HEK293 (cell line): ENCODE data around the gene CHCHD10.

Source experiments
- BCL11B ChIP-seq: fragments of 450-650 bp; formaldehyde crosslinking; IDR thresholded peaks from 2 replicates; pipeline ENCODE4 v1.5.1; 2016; ENCODE audit warnings: low read depth, missing biosample characterization, missing genetic modification characterization
- GLI2 ChIP-seq: fragments of 450-650 bp; formaldehyde crosslinking; IDR thresholded peaks from 2 replicates; pipeline ENCODE4; 2017; ENCODE audit warnings: missing biosample characterization, missing genetic modification characterization, low read depth, borderline replicate concordance
- GLIS1 ChIP-seq: fragments of 450-650 bp; formaldehyde crosslinking; IDR thresholded peaks from 2 replicates; pipeline ENCODE4 v1.5.1; 2016; ENCODE audit warnings: missing biosample characterization, missing genetic modification characterization
- IKZF3 ChIP-seq: fragments of 450-650 bp; IDR thresholded peaks from 2 replicates; pipeline ENCODE4 v1.5.0; 2018; ENCODE audit warnings: missing biosample characterization, mild to moderate bottlenecking, missing genetic modification characterization, moderate library complexity
- TRIM28 ChIP-seq: IDR thresholded peaks from 2 replicates; pipeline ENCODE4 v1.6.1; 2011; ENCODE audit warnings: low read length, control low read depth, borderline replicate concordance
- ZNF132 ChIP-seq: fragments of 450-650 bp; formaldehyde crosslinking; IDR thresholded peaks from 2 replicates; pipeline ENCODE4 v1.5.1; 2017; ENCODE audit warnings: missing biosample characterization, missing genetic modification characterization, borderline replicate concordance
- ZNF221 ChIP-seq: fragments of 450-650 bp; formaldehyde crosslinking; IDR thresholded peaks from 2 replicates; pipeline ENCODE4 v1.5.1; 2017; ENCODE audit warnings: missing biosample characterization, missing genetic modification characterization, borderline replicate concordance
- ZNF366 ChIP-seq: fragments of 450-650 bp; formaldehyde crosslinking; conservative IDR thresholded peaks from 2 replicates; pipeline ENCODE4 v1.5.1; 2016; ENCODE audit warnings: missing biosample characterization, missing genetic modification characterization
- ZNF391 ChIP-seq: fragments of 450-650 bp; formaldehyde crosslinking; IDR thresholded peaks from 2 replicates; pipeline ENCODE4 v1.5.1; 2016; ENCODE audit warnings: low read depth, missing biosample characterization, missing genetic modification characterization, borderline replicate concordance
- ZNF558 ChIP-seq: fragments of 450-650 bp; formaldehyde crosslinking; IDR thresholded peaks from 2 replicates; pipeline ENCODE4 v1.5.1; 2016; ENCODE audit warnings: missing biosample characterization, missing genetic modification characterization
- ZNF585B ChIP-seq: fragments of 450-650 bp; formaldehyde crosslinking; IDR thresholded peaks from 2 replicates; pipeline ENCODE4 v1.5.1; 2016; ENCODE audit warnings: missing biosample characterization, missing genetic modification characterization
- ZNF660 ChIP-seq: fragments of 450-650 bp; IDR thresholded peaks from 2 replicates; pipeline ENCODE4 v1.5.1; 2018; ENCODE audit warnings: missing biosample characterization, mild to moderate bottlenecking, missing genetic modification characterization
- ZNF677 ChIP-seq: fragments of 450-650 bp; IDR thresholded peaks from 2 replicates; pipeline ENCODE4 v1.5.0; 2018; ENCODE audit warnings: missing biosample characterization, mild to moderate bottlenecking, missing genetic modification characterization, moderate library complexity
- TF ChIP-seq, protein P1 (sequence below): fragments of 450-650 bp; formaldehyde crosslinking; IDR thresholded peaks from 2 replicates; pipeline ENCODE4 v1.5.1; 2016; ENCODE audit warnings: missing biosample characterization, missing genetic modification characterization
- TF ChIP-seq, protein P2 (sequence below): fragments of 450-650 bp; formaldehyde crosslinking; IDR thresholded peaks from 2 replicates; pipeline ENCODE4 v1.5.1; 2016; ENCODE audit warnings: missing biosample characterization, missing genetic modification characterization
- TF ChIP-seq, protein P3 (sequence below): fragments of 450-650 bp; formaldehyde crosslinking; IDR thresholded peaks from 2 replicates; pipeline ENCODE4 v1.5.1; 2016; ENCODE audit warnings: missing biosample characterization, missing genetic modification characterization, borderline replicate concordance
- TF ChIP-seq, protein P4 (sequence below): fragments of 450-650 bp; formaldehyde crosslinking; IDR thresholded peaks from 2 replicates; pipeline ENCODE4 v1.5.1; 2016; ENCODE audit warnings: missing biosample characterization, missing genetic modification characterization
- TF ChIP-seq, protein P5 (sequence below): fragments of 450-650 bp; formaldehyde crosslinking; conservative IDR thresholded peaks from 2 replicates; pipeline ENCODE4 v1.5.1; 2016; ENCODE audit warnings: low read depth, missing biosample characterization, missing genetic modification characterization
- TF ChIP-seq, protein P6 (sequence below): fragments of 450-650 bp; formaldehyde crosslinking; IDR thresholded peaks from 2 replicates; pipeline ENCODE4 v1.5.1; 2017; ENCODE audit warnings: missing biosample characterization, missing genetic modification characterization

Gene CHCHD10

DNA sequence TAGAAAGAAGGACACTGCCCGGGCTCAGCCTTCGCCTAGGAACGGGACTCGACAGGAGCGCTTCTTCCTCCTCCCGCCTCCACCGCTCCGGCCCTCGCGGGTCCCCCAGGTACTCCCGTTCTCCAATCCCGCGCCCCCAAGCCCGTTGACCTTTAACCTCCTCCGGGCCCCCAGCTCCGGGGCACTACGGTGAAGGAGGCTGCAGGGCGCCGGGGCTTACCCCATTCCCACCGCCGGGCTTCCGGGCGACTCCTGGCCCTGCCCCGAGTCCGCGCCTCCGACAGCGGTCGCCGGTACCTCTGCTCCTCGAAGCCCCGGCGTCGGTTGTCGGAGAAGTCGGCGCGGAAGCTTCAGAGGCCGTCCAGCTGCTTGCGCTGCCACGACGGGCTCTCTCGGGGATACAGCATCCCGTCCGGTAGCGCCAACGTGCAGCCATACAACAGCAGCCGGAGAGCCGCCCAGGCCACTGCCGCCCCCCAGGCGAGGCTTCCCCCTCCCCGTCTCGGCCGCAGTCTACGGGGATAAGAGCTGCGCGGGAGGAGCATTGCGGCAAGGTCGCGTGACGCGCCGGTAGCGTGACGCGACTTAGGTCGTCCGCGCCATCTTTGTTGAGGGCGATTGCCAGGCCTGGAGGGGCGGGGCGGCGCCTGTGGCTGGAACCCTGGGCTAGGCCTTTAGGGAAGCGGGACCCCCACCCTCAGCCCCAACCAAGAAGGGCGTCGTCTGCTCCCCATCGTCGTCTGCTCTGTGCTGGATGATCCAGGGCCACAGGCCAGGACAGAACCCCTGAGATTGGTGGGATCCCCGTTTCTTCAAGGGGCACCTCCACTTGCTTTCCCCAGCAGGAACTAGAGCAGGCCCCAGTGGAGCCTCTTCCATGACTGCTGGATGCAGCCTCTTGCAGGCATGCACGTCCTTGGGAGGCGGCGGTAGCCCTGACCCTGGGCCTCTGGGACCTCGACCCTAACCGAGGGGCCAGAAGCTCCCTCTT, 50.7 kb downstream of the CHCHD10 start (continued):
- TF ChIP-seq, protein P1, sequence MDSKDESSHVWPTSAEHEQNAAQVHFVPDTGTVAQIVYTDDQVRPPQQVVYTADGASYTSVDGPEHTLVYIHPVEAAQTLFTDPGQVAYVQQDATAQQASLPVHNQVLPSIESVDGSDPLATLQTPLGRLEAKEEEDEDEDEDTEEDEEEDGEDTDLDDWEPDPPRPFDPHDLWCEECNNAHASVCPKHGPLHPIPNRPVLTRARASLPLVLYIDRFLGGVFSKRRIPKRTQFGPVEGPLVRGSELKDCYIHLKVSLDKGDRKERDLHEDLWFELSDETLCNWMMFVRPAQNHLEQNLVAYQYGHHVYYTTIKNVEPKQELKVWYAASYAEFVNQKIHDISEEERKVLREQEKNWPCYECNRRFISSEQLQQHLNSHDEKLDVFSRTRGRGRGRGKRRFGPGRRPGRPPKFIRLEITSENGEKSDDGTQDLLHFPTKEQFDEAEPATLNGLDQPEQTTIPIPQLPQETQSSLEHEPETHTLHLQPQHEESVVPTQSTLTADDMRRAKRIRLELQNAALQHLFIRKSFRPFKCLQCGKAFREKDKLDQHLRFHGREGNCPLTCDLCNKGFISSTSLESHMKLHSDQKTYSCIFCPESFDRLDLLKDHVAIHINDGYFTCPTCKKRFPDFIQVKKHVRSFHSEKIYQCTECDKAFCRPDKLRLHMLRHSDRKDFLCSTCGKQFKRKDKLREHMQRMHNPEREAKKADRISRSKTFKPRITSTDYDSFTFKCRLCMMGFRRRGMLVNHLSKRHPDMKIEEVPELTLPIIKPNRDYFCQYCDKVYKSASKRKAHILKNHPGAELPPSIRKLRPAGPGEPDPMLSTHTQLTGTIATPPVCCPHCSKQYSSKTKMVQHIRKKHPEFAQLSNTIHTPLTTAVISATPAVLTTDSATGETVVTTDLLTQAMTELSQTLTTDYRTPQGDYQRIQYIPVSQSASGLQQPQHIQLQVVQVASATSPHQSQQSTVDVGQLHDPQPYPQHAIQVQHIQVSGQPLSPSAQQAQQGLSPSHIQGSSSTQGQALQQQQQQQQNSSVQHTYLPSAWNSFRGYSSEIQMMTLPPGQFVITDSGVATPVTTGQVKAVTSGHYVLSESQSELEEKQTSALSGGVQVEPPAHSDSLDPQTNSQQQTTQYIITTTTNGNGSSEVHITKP (tag by site-specific recombination), result no peak; the same call in 1 of the 2 replicates
- TF ChIP-seq TRIM28 (no peak), ZNF660 (no peak; the same call in 1 of the 2 replicates), ZNF585B (no peak), ZNF677 (tag by site-specific recombination) (no peak), ZNF221 (tag by site-specific recombination) (no peak), BCL11B (peak; percentile 72; the same call in 1 of the 2 replicates), IKZF3 (tag by site-specific recombination) (no peak), GLIS1 (tag by site-specific recombination) (peak; percentile 78), ZNF366 (tag by site-specific recombination) (no peak), ZNF391 (no peak), ZNF558 (no peak), ZNF132 (no peak), GLI2 (tag by site-specific recombination) (no peak)
- TF ChIP-seq, protein P2, sequence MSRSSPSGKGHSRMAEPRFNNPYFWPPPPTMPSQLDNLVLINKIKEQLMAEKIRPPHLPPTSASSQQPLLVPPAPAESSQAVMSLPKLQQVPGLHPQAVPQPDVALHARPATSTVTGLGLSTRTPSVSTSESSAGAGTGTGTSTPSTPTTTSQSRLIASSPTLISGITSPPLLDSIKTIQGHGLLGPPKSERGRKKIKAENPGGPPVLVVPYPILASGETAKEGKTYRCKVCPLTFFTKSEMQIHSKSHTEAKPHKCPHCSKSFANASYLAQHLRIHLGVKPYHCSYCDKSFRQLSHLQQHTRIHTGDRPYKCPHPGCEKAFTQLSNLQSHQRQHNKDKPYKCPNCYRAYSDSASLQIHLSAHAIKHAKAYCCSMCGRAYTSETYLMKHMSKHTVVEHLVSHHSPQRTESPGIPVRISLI (tag by site-specific recombination), result no peak
- TF ChIP-seq, protein P3, sequence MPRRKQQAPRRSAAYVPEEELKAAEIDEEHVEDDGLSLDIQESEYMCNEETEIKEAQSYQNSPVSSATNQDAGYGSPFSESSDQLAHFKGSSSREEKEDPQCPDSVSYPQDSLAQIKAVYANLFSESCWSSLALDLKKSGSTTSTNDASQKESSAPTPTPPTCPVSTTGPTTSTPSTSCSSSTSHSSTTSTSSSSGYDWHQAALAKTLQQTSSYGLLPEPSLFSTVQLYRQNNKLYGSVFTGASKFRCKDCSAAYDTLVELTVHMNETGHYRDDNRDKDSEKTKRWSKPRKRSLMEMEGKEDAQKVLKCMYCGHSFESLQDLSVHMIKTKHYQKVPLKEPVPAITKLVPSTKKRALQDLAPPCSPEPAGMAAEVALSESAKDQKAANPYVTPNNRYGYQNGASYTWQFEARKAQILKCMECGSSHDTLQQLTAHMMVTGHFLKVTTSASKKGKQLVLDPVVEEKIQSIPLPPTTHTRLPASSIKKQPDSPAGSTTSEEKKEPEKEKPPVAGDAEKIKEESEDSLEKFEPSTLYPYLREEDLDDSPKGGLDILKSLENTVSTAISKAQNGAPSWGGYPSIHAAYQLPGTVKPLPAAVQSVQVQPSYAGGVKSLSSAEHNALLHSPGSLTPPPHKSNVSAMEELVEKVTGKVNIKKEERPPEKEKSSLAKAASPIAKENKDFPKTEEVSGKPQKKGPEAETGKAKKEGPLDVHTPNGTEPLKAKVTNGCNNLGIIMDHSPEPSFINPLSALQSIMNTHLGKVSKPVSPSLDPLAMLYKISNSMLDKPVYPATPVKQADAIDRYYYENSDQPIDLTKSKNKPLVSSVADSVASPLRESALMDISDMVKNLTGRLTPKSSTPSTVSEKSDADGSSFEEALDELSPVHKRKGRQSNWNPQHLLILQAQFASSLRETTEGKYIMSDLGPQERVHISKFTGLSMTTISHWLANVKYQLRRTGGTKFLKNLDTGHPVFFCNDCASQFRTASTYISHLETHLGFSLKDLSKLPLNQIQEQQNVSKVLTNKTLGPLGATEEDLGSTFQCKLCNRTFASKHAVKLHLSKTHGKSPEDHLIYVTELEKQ (tag by site-specific recombination), result peak; percentile 10; the same call in 1 of the 2 replicates
- TF ChIP-seq, protein P4, sequence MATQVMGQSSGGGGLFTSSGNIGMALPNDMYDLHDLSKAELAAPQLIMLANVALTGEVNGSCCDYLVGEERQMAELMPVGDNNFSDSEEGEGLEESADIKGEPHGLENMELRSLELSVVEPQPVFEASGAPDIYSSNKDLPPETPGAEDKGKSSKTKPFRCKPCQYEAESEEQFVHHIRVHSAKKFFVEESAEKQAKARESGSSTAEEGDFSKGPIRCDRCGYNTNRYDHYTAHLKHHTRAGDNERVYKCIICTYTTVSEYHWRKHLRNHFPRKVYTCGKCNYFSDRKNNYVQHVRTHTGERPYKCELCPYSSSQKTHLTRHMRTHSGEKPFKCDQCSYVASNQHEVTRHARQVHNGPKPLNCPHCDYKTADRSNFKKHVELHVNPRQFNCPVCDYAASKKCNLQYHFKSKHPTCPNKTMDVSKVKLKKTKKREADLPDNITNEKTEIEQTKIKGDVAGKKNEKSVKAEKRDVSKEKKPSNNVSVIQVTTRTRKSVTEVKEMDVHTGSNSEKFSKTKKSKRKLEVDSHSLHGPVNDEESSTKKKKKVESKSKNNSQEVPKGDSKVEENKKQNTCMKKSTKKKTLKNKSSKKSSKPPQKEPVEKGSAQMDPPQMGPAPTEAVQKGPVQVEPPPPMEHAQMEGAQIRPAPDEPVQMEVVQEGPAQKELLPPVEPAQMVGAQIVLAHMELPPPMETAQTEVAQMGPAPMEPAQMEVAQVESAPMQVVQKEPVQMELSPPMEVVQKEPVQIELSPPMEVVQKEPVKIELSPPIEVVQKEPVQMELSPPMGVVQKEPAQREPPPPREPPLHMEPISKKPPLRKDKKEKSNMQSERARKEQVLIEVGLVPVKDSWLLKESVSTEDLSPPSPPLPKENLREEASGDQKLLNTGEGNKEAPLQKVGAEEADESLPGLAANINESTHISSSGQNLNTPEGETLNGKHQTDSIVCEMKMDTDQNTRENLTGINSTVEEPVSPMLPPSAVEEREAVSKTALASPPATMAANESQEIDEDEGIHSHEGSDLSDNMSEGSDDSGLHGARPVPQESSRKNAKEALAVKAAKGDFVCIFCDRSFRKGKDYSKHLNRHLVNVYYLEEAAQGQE (tag by site-specific recombination), result no peak
- TF ChIP-seq, protein P5, sequence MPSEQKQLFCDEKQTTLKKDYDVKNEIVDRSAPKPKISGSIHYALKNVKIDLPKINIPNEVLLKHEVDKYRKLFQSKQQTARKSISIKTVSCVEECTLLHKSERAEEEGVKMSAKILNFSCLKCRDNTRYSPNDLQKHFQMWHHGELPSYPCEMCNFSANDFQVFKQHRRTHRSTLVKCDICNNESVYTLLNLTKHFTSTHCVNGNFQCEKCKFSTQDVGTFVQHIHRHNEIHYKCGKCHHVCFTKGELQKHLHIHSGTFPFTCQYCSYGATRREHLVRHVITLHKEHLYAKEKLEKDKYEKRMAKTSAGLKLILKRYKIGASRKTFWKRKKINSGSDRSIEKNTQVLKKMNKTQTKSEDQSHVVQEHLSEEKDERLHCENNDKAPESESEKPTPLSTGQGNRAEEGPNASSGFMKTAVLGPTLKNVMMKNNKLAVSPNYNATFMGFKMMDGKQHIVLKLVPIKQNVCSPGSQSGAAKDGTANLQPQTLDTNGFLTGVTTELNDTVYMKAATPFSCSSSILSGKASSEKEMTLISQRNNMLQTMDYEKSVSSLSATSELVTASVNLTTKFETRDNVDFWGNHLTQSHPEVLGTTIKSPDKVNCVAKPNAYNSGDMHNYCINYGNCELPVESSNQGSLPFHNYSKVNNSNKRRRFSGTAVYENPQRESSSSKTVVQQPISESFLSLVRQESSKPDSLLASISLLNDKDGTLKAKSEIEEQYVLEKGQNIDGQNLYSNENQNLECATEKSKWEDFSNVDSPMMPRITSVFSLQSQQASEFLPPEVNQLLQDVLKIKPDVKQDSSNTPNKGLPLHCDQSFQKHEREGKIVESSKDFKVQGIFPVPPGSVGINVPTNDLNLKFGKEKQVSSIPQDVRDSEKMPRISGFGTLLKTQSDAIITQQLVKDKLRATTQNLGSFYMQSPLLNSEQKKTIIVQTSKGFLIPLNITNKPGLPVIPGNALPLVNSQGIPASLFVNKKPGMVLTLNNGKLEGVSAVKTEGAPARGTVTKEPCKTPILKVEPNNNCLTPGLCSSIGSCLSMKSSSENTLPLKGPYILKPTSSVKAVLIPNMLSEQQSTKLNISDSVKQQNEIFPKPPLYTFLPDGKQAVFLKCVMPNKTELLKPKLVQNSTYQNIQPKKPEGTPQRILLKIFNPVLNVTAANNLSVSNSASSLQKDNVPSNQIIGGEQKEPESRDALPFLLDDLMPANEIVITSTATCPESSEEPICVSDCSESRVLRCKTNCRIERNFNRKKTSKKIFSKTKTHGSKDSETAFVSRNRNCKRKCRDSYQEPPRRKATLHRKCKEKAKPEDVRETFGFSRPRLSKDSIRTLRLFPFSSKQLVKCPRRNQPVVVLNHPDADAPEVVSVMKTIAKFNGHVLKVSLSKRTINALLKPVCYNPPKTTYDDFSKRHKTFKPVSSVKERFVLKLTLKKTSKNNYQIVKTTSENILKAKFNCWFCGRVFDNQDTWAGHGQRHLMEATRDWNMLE (tag by site-specific recombination), result peak; percentile 33
- TF ChIP-seq, protein P6, sequence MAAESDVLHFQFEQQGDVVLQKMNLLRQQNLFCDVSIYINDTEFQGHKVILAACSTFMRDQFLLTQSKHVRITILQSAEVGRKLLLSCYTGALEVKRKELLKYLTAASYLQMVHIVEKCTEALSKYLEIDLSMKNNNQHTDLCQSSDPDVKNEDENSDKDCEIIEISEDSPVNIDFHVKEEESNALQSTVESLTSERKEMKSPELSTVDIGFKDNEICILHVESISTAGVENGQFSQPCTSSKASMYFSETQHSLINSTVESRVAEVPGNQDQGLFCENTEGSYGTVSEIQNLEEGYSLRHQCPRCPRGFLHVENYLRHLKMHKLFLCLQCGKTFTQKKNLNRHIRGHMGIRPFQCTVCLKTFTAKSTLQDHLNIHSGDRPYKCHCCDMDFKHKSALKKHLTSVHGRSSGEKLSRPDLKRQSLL (tag by site-specific recombination), result no peak
